ENCODE measurements around the gene GRK1. TPM values are rescaled to one million over a fixed set of nuclear protein-coding genes. Genes with fewer than 3 reads are reported as not detected.
"Not testable (repeated sequence)": the region's sequence is repeated elsewhere in the genome, so short reads cannot be mapped to it uniquely, and the experiment has no call there.

The GRK1 gene
- total and polyA plus RNA-seq, 2 experiments from 2014 or later, result 0.17 TPM; not detected in 1

- 94% methylated on average over 15 of the region's 15 CpGs for WGBS (ENCODE audit: low lambda C conversion rate, missing lambda C conversion rate)
- no peak overlapping the region for H3K4me2 ChIP-seq
- H2AFZ ChIP-seq, result no peak overlapping the region
- H3K27me3 ChIP-seq, result no peaks in the 10 kb centered on the region
- peaks cover 41% of the 10 kb centered on the region for H3K79me2 ChIP-seq
- peaks cover 8% of the 10 kb centered on the region for H4K20me1 ChIP-seq (ENCODE audit: insufficient read depth, poor library complexity, severe bottlenecking)
- H3K9me3 ChIP-seq (ENCODE audit: low read depth), result no peaks in the 10 kb centered on the region
- no peaks in the 10 kb centered on the region for H3K9me2 ChIP-seq (replicated peaks; ENCODE audit: insufficient read depth)
- TF ChIP-seq EZH2phosphoT487 (IDR thresholded peaks at IDR 0.05; ENCODE audit: low read depth, severe bottlenecking, unreplicated experiment), result no peak
- no peak for TF ChIP-seq EZH2 (IDR thresholded peaks at IDR 0.05; ENCODE audit: borderline replicate concordance)
- TF ChIP-seq, protein P1, sequence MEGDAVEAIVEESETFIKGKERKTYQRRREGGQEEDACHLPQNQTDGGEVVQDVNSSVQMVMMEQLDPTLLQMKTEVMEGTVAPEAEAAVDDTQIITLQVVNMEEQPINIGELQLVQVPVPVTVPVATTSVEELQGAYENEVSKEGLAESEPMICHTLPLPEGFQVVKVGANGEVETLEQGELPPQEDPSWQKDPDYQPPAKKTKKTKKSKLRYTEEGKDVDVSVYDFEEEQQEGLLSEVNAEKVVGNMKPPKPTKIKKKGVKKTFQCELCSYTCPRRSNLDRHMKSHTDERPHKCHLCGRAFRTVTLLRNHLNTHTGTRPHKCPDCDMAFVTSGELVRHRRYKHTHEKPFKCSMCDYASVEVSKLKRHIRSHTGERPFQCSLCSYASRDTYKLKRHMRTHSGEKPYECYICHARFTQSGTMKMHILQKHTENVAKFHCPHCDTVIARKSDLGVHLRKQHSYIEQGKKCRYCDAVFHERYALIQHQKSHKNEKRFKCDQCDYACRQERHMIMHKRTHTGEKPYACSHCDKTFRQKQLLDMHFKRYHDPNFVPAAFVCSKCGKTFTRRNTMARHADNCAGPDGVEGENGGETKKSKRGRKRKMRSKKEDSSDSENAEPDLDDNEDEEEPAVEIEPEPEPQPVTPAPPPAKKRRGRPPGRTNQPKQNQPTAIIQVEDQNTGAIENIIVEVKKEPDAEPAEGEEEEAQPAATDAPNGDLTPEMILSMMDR (IDR thresholded peaks at IDR 0.05; ENCODE audit: poor library complexity), result no peak
- H3K4me1 ChIP-seq (ENCODE audit: insufficient read depth), result peaks cover 12% of the 10 kb centered on the region
- no peak for DNase-seq (ENCODE audit: low spot score)
- no peak overlapping the region for H3K27ac ChIP-seq
- H3K36me3 ChIP-seq (replicated peaks; ENCODE audit: insufficient read depth, low read depth), result no peaks in the 10 kb centered on the region
- H3K4me3 ChIP-seq, result no peak overlapping the region
Measured at GRCh38 chr13:113620036-113620796, 46.8 kb upstream of the GRK1 start.

GRCh38 chr13:113621046-113621445 is 46.0 kb upstream of the GRK1 start:
- Histone ChIP-seq H3K4me1 (ENCODE audit: insufficient read depth) (peaks cover 12% of the 10 kb centered on the region), H3K27ac (no peak overlapping the region), H2AFZ (no peak overlapping the region), H3K4me2 (no peak overlapping the region), H3K36me3 (replicated peaks; ENCODE audit: insufficient read depth, low read depth) (no peaks in the 10 kb centered on the region), H4K20me1 (ENCODE audit: insufficient read depth, poor library complexity, severe bottlenecking) (peaks cover 8% of the 10 kb centered on the region), H3K9me2 (replicated peaks; ENCODE audit: insufficient read depth) (no peaks in the 10 kb centered on the region), H3K79me2 (peaks cover 35% of the 10 kb centered on the region), H3K9me3 (ENCODE audit: low read depth) (no peaks in the 10 kb centered on the region), H3K4me3 (no peak overlapping the region), H3K27me3 (no peaks in the 10 kb centered on the region)
- no peak for DNase-seq (ENCODE audit: low spot score)
- TF ChIP-seq, protein P1 (IDR thresholded peaks at IDR 0.05; ENCODE audit: poor library complexity), result no peak
- TF ChIP-seq EZH2 (IDR thresholded peaks at IDR 0.05; ENCODE audit: borderline replicate concordance), result no peak
- TF ChIP-seq EZH2phosphoT487 (IDR thresholded peaks at IDR 0.05; ENCODE audit: low read depth, severe bottlenecking, unreplicated experiment), result no peak
- 97% methylated on average over 15 of the region's 15 CpGs for WGBS (ENCODE audit: low lambda C conversion rate, missing lambda C conversion rate)

DNA sequence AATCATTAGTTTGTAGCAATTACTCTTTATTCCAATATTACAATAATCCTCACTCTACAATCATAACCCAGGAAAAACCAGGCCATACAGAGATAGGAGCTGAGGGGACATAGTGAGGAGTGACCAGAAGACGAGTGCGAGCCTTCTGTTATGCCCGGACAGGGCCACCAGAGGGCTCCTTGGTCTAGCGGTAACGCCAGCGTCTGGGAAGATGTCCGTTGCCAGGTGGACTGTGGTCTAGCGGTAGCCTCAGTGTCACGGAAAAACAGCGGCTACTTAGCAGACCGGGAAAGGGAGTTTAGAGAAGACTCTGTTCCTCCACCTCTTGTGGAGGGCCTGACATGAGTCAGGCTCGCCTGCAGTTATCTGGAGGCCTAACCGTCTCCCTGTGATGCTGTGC is 45.5 kb upstream of the GRK1 start:
- 92% methylated on average over 13 of the region's 13 CpGs for WGBS (ENCODE audit: low lambda C conversion rate, missing lambda C conversion rate)
- not testable (repeated sequence) for H2AFZ ChIP-seq; H3K9me3 ChIP-seq (ENCODE audit: low read depth); H3K4me2 ChIP-seq; H3K4me3 ChIP-seq; H3K9me2 ChIP-seq (replicated peaks; ENCODE audit: insufficient read depth); H3K36me3 ChIP-seq (replicated peaks; ENCODE audit: insufficient read depth, low read depth); DNase-seq (ENCODE audit: low spot score); H4K20me1 ChIP-seq (ENCODE audit: insufficient read depth, poor library complexity, severe bottlenecking); H3K27ac ChIP-seq; H3K27me3 ChIP-seq
- H3K4me1 ChIP-seq (ENCODE audit: insufficient read depth), result peaks cover 12% of the 10 kb centered on the region
- TF ChIP-seq, protein P1 (IDR thresholded peaks at IDR 0.05; ENCODE audit: poor library complexity), result peak; percentile 13
- H3K79me2 ChIP-seq, result peaks cover 37% of the 10 kb centered on the region

DNA sequence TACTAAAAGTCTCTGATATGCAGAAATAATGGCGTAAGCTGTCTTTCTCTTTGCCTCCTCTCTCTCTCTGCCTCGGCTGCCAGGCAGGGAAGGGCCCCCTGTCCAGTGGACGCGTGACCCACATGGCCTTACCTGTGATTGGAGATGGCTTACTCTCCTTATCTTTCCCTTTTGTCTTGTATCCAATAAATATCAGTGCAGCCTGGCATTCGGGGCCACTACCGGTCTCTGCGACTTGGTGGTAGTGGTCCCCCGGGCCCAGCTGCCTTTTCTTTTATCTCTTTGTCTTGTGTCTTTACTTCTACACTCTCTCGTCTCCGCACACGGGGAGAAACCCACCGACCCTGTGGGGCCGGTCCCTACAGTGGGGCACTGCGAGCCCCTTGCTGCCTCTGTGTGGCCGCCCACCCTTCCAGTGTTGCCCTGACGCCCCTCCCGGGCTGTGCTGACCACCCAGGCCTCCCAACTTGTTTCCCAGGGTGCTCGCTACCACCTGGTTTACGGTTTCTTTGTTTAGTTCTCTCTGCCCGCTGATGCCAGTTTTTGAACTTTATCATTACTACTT is 45.0 kb upstream of the GRK1 start:
- H3K36me3 ChIP-seq (replicated peaks; ENCODE audit: insufficient read depth, low read depth); H4K20me1 ChIP-seq (ENCODE audit: insufficient read depth, poor library complexity, severe bottlenecking): not testable (repeated sequence)

More for the DNA sequence above, 45.0 kb upstream of the GRK1 start:
- H3K27ac ChIP-seq; H2AFZ ChIP-seq; H3K9me2 ChIP-seq (replicated peaks; ENCODE audit: insufficient read depth); H3K4me2 ChIP-seq; H3K4me3 ChIP-seq; H3K4me1 ChIP-seq (ENCODE audit: insufficient read depth); H3K27me3 ChIP-seq; H3K9me3 ChIP-seq (ENCODE audit: low read depth); DNase-seq (ENCODE audit: low spot score): not testable (repeated sequence)
- H3K79me2 ChIP-seq, result peaks cover 40% of the 10 kb centered on the region
- WGBS (ENCODE audit: low lambda C conversion rate, missing lambda C conversion rate), result 93% methylated on average over 20 of the region's 20 CpGs

All from hepatocyte (in vitro differentiated cells).